Mammary epithelial cell (primary cell): ENCODE data around the gene SDR39U1.

Experiments
- CTCF ChIP-seq, 2 donors: IDR thresholded peaks in 1 of 2; conservative IDR thresholded peaks in 1 of 2; 2 replicates each; pipeline ENCODE4 v1.5.1; 2011 to 2012; ENCODE audit warnings: inconsistent platforms in 2 of 2, low read length in 2 of 2, mild to moderate bottlenecking in 2 of 2, control low read depth in 1 of 2, low read depth in 1 of 2; ENCODE audit not compliant: insufficient read depth in 1 of 2; ENCODE audit errors: extremely low read depth in 1 of 2
- EZH2 ChIP-seq: IDR thresholded peaks from 2 replicates; pipeline ENCODE4 v1.6.1; 2012; ENCODE audit warnings: low read length, inconsistent platforms, borderline replicate concordance

DNA sequence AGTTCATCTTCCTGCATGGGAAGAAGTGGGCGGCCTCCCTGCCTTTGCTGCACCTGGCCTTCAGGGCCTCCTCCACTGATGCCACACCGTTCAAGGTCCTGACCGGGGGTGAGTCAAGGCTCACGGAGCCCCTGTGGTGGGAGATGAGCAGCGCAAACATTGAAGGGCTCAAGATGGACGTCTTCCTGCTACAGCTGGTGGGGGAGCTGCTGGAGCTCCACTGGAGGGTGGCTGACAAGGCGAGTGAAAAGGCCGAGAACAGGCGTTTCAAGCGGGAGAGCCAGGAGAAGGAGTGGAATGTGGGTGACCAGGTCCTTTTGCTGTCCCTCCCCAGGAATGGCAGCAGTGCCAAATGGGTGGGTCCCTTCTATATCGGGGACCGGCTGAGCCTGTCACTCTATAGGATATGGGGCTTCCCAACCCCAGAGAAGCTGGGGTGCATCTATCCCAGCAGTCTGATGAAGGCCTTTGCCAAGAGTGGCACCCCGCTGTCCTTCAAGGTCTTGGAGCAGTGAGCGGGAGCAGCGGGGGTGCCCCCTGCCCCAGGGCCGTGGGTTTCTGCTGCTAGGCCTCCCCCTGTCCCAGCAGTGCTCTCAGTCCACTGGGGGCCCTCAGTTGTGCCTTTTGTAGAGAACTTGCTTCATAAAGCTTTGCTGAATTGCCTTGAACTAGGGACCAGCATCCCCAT, 25.5 kb downstream of the SDR39U1 start:
- TF ChIP-seq CTCF (conservative IDR thresholded peaks at IDR 0.05 in 1 of 2, IDR thresholded peaks at IDR 0.05 in 1 of 2; ENCODE audit: extremely low read depth in 1 of 2, insufficient read depth in 1 of 2, low read depth in 1 of 2, low read length in 2 of 2), result no peak
- TF ChIP-seq EZH2, result no peak
